Activated CD8-positive, alpha-beta T cell treated with anti-CD3 and anti-CD28 coated beads for 36 hours (primary cell): ENCODE measurements around the gene TSSK6. TPM values are rescaled to one million over a fixed set of nuclear protein-coding genes. Genes with fewer than 3 reads are reported as not detected.
A peak's percentile ranks its signal among the peaks of the same experiment; 100 is the strongest.

Source experiments
- ATAC-seq: fragments of 200-7000 bp; cut with Tn5 transposase; one replicate; pipeline ENCODE4 v1.10.0; 2021; ENCODE audit warnings: mild to moderate bottlenecking, moderate library complexity
- CTCF ChIA-PET: fragments of 350-600 bp; sonication (Branson Sonifier 250); formaldehyde crosslinking; loops from one replicate; lab custom pipeline; 2021; ENCODE audit warnings: antibody characterized with exemption; lab: Charles Lee
- POLR2A ChIA-PET: fragments of 350-600 bp; sonication (Branson Sonifier 250); formaldehyde crosslinking; loops from one replicate; lab custom pipeline; 2021; ENCODE audit warnings: antibody characterized with exemption; lab: Charles Lee
- DNase-seq: peaks from one replicate; pipeline ENCODE4 v3.0.0-alpha.2; 2020
- H3K27ac Mint-ChIP-seq: one replicate; pipeline ENCODE4 v1.8.0; 2021; ENCODE audit warnings: mild to moderate bottlenecking, mixed read lengths
- H3K27me3 Mint-ChIP-seq: one replicate; pipeline ENCODE4 v1.8.0; 2021; ENCODE audit warnings: mixed read lengths
- H3K36me3 Mint-ChIP-seq: one replicate; pipeline ENCODE4 v1.8.0; 2021; ENCODE audit warnings: low read depth, mixed read lengths
- H3K4me1 Mint-ChIP-seq: one replicate; pipeline ENCODE4 v1.8.0; 2021; ENCODE audit warnings: low read depth, mixed read lengths
- H3K4me3 Mint-ChIP-seq: one replicate; pipeline ENCODE4 v1.8.0; 2021; ENCODE audit warnings: mild to moderate bottlenecking, moderate library complexity, mixed read lengths
- H3K9me3 Mint-ChIP-seq: one replicate; pipeline ENCODE4 v1.8.0; 2021; ENCODE audit warnings: mixed read lengths
- intact Hi-C: fragments of 100-400 bp; cut with micrococcal nuclease; formaldehyde crosslinking; loops from one replicate; pipeline ENCODE4 v1.10.0; 2022
- total RNA-seq, 2 experiments: library from RNA; stranded (reverse); gene quantifications; one replicate each; pipeline ENCODE4 v1.2.3, GENCODE V29; 2021
- TF ChIP-seq, protein P1 (sequence below): fragments of 200-600 bp; IDR thresholded peaks from one replicate; pipeline ENCODE4 v1.8.0; 2022; ENCODE audit warnings: antibody characterized with exemption, mild to moderate bottlenecking

TSSK6 gene
- total RNA-seq, 2 experiments from 2014 or later, result 3.4 to 4.9 TPM

DNA sequence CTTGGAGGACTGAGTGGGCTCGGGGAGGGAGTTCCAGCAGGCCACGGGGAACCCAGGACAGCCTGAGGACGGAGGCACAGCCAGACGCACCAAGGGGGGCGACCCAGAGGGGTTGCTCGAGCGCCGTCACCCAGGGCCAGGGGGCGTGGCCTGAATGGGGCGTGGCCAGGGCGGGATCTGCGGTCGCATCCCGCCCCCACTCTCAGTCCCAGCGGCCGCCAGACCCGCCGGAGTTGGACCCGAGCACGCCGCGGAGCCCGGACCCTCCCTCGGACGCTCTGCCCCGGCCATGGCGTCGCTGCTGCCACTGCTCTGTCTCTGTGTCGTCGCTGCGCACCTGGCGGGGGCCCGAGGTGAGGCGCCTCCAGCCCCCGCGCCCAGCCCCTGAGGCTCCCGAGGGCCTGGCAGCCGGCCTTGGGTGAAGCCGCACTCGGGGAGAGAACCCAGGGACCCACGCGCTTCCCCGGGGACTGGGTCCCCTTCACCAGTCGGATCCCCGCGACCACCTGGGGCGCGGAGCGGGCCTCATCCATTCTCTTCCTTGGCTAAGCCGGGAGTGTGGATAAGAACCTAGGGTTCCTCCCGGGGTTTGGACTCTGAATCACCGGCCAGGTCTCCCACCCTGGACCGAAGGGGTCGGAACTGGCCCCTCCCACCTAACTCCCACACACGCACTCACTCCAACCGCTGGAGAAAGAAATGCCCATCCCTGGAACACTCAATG lies 22.9 kb upstream of the TSSK6 start, which contains the start of gene CILP2:
CILP2 (plus strand) TSS at position 205 of the 724 bp plus-strand sequence; CDS start at position 290, 85 bp downstream.
- DNase-seq, result peak; percentile 59
- TF ChIP-seq, protein P1, sequence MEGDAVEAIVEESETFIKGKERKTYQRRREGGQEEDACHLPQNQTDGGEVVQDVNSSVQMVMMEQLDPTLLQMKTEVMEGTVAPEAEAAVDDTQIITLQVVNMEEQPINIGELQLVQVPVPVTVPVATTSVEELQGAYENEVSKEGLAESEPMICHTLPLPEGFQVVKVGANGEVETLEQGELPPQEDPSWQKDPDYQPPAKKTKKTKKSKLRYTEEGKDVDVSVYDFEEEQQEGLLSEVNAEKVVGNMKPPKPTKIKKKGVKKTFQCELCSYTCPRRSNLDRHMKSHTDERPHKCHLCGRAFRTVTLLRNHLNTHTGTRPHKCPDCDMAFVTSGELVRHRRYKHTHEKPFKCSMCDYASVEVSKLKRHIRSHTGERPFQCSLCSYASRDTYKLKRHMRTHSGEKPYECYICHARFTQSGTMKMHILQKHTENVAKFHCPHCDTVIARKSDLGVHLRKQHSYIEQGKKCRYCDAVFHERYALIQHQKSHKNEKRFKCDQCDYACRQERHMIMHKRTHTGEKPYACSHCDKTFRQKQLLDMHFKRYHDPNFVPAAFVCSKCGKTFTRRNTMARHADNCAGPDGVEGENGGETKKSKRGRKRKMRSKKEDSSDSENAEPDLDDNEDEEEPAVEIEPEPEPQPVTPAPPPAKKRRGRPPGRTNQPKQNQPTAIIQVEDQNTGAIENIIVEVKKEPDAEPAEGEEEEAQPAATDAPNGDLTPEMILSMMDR, result no peak
- Mint-ChIP-seq H3K27me3 (peaks cover 6% of the 10 kb centered on the region), H3K36me3 (no peaks in the 10 kb centered on the region), H3K4me1 (peaks cover 30% of the 10 kb centered on the region), H3K4me3 (peak within 1 kb of the TSS; percentile 13), H3K9me3 (no peaks in the 10 kb centered on the region), H3K27ac (no peak within 1 kb of the TSS)
- no peak for ATAC-seq
- intact Hi-C loops, result no loop called here
- POLR2A ChIA-PET, result interaction anchor here (1.0 kb wide), 2 partner anchors 13 to 22 kb away, joined by 5 to 7 read pairs; partner anchors contain the start of gene NDUFA13
- CTCF ChIA-PET, result interaction anchor here (1.7 kb wide), 1 partner anchor 16 kb away, joined by 6 read pairs; no protein-coding TSS in a partner anchor

DNA sequence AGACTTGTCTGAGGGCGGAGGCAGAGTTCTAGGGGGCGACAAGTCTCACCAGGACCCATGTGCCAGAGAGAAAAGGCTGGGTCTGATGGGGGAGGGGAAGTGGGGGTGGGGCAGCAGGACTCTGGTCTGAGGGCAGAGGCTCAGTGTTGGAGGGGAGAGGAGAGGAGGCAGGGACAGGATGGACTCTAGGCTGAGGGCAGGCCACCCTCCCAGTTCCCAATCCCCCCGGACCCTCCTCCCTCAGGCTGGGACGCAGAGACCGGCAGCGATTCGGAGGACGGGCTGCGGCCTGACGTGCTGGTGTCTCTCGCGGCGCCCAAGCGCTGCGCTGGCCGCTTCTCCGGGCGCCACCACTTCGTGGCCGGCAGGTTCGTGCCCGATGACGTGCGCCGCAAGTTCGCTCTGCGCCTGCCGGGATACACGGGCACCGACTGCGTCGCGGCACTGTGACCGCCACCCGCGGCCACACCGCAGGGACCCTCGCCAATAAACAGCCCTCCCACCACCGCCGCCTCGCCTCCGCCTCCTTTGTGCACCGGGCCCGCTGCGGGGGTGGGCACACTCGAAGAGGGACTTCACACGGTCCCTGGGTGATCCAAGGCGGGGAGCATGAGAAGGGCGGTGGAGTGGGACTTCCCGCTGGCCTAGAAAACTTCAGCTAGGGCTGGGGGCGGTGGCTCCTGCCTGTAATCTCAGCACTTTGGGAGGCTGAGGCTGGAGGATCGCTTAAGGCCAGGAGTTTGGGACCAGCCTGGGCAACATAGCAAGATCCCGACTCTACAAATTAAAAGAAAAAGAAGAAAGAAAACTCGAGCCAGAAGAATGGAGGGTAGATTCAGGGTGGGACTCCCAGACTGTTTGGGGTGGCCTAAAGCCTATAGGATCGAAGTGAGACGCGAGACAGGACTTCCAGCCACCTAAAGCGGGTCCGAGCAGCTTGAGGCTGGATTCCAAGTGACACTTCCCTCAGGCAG lies 22.0 kb upstream of the TSSK6 start:
- no peaks in the 10 kb centered on the region for H3K36me3 Mint-ChIP-seq
- peaks cover 6% of the 10 kb centered on the region for H3K27me3 Mint-ChIP-seq
- intact Hi-C loops, result no loop called here
- TF ChIP-seq, protein P1, result no peak
- H3K4me1 Mint-ChIP-seq, result peaks cover 33% of the 10 kb centered on the region
- ChIA-PET CTCF (interaction anchor here (1.7 kb wide), 1 partner anchor 17 kb away, joined by 6 read pairs; no protein-coding TSS in a partner anchor), POLR2A (interaction anchor here (1.2 kb wide), 1 partner anchor 106 kb away, joined by 4 read pairs; the partner anchor contains the start of gene GMIP)
- H3K4me3 Mint-ChIP-seq, result no peak overlapping the region
- DNase-seq (no peak), ATAC-seq (no peak)
- H3K27ac Mint-ChIP-seq, result no peak overlapping the region
- H3K9me3 Mint-ChIP-seq, result no peaks in the 10 kb centered on the region

DNA sequence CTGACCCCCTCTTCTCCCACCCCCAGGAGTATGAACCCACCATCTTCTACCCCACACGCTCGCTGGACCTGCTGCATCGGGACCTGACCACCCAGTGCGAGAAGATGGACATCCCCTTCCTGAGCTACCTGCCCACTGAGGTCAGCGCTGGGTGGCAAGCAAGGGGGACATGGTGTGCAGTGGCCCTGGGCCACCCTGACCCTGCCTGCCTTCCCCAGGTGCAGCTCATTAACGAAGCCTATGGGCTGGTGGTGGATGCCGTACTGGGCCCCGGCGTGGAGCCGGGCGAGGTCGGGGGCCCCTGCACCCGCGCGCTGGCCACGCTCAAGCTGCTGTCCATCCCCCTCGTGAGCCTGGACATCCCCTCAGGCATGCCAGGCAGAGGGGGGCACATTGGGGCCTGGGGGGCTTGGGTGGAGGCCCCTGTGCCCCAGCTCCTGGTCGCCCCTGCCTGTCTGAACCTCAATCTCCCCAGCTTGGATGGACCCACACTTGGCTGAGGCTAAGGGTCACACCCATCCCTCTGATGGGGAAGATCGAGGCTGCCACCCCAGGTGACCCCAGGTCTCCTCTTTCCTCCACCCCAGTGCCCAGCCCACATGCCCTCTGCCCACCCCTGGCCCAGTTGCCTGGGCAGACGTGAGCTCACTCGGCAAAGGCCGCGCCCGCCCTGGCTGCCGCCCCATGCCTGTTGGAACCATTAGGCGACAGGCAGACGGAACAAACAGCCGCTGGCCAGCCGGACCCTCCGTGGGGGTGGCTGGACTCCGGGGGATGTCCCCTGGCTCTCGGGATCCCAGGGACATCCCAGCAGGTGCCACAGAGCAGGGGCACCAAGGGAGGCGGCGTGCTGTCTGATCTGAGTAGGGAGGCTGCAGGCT lies 20.2 kb upstream of the TSSK6 start:
- TF ChIP-seq, protein P1, result no peak
- ATAC-seq (no peak), DNase-seq (no peak)
- Mint-ChIP-seq H3K27me3 (peaks cover 6% of the 10 kb centered on the region), H3K36me3 (peaks cover 3% of the 10 kb centered on the region), H3K9me3 (no peaks in the 10 kb centered on the region), H3K4me1 (peaks cover 23% of the 10 kb centered on the region), H3K27ac (no peak overlapping the region), H3K4me3 (no peak overlapping the region)
- intact Hi-C loops, result no loop called here
- CTCF ChIA-PET, result interaction anchor here (1.1 to 7.2 kb wide), 2 partner anchors 16 to 109 kb away, joined by 4 to 51 read pairs; partner anchors contain the start of gene GMIP
- POLR2A ChIA-PET, result interaction anchor here (0.8 to 1.1 kb wide), 4 partner anchors 78 to 284 kb away, joined by 3 read pairs; no protein-coding TSS in a partner anchor

DNA sequence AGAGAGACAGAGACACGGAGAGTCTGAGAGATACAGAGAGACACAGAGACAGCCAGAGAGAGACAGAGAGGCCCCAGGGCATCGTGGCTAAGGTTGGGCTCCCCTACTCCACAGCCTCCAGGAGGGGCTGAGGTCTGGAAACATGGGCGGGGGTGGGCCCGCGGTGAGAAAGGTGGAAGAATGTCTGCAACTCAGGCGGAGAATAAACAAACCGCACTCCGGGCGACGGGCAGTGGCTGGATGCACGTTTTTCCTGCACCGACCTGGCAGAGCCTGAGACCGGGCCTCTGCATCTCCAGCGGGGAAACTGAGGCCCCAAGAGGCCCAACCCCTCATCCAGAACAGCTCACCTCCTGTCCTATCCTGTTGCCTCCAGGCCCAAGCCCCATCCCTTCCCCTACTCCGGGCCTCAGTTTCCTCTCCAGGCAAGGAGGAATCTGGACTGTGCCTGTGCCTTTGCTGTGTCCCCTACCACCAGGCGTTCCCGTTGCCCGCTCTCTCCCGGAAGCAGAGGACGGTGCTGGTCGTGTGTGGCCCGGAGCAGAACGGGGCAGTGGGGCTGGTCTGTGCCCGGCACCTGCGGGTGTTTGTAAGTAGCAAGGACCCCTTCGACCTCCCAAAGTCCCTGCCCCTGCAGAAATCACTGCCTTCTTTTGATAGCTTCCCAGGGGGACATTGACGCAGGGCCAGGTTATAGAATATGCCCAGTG lies 19.4 kb upstream of the TSSK6 start:
- peaks cover 6% of the 10 kb centered on the region for H3K27me3 Mint-ChIP-seq
- H3K27ac Mint-ChIP-seq, result no peak overlapping the region
- ChIA-PET POLR2A (interaction anchor here (0.5 to 1.1 kb wide), 4 partner anchors 49 to 110 kb away, joined by 3 read pairs; no protein-coding TSS in a partner anchor), CTCF (interaction anchor here (1.1 to 7.2 kb wide), 2 partner anchors 17 to 110 kb away, joined by 4 to 51 read pairs; partner anchors contain the start of gene GMIP)
- H3K4me1 Mint-ChIP-seq, result peaks cover 19% of the 10 kb centered on the region
- H3K4me3 Mint-ChIP-seq, result no peak overlapping the region
- TF ChIP-seq, protein P1, result no peak
- DNase-seq, result no peak
- intact Hi-C loops, result loop anchor here (5.0 kb wide), 1 partner anchor 423 kb away; no protein-coding TSS in a partner anchor
- no peaks in the 10 kb centered on the region for H3K9me3 Mint-ChIP-seq
- ATAC-seq, result no peak
- H3K36me3 Mint-ChIP-seq, result peaks cover 3% of the 10 kb centered on the region
